IPS-NIHi11 (cell line): Measurements from ENCODE around the gene CALD1.

Experiments used
- DNase-seq: peaks from one replicate; pipeline ENCODE4 v3.0.0; 2012; ENCODE audit warnings: mixed read lengths, low spot score

CALD1 gene

GRCh38 chr7:134927076-134927475 is 147.6 kb downstream of the CALD1 start:
- DNase-seq: no peak

GRCh38 chr7:134927723-134928122 is 148.3 kb downstream of the CALD1 start:
- no peak for DNase-seq

- no peak for DNase-seq
These were observed 149.1 kb downstream of the CALD1 start for GRCh38 chr7:134928554-134928953.

GRCh38 chr7:134931487-134931886 is 152.1 kb downstream of the CALD1 start:
- no peak for DNase-seq

- no peak for DNase-seq
These were observed 153.4 kb downstream of the CALD1 start for GRCh38 chr7:134932707-134933370.

GRCh38 chr7:134933460-134934068 is 154.1 kb downstream of the CALD1 start:
- DNase-seq: no peak

DNA sequence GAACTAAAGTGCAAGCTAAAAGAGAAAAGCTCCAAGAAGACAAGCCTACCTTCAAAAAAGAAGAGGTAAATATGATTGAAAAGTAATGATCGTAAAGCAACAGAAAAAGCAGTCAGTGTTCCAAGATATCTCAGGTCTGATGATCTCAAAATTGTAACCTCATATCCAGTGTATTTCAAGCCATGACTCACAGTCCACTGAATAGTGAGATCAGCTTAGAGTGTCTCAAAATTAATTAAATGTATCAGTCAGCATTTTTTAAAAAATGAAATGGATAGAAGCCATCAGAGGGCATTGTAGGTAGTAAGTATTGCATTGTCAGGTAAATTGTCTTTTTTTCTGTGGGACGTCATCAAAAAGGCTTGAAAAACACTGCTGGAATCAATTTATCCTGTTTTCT is 156.3 kb downstream of the CALD1 start:
- DNase-seq: no peak

GRCh38 chr7:134936893-134937510 is 157.6 kb downstream of the CALD1 start:
- peak; percentile 32 for DNase-seq

DNA sequence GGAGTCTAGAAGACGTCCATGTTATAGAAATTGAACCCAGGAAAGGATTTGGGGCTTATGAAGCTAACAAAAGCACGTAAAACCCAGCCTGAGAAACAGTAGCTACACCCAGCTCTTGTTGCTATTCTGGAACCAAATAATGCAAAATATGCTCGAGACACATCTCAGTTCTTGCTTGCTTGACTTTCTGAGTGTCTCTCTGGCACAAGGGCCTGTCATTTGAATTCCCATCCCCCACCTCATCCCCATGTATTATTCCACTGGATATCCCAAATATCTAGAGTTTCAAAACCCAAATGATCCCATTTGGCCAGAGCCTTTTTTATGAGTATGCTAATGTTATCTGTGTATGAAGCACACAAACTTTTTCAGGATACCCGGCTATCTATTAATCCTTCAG is 158.7 kb downstream of the CALD1 start:
- no peak for DNase-seq

DNA sequence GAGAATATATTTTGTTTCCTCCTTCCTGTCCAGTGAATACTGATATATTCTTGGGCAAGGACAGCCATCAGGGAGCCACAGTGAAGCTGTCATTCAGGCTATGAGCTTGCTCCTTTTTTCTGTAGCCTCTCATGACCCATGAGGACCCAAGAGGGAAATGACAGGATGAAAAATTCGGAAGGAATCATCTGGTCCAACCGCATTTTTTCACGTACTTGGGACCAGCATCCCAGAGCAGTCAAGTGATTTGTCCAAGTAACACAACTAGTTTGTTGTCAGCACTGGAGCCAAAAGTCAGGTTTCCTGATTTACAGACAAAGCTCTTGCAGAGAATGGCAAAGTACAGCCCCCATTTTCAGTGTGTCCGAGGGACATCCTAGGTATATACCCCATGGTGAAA is 159.7 kb downstream of the CALD1 start:
- DNase-seq: no peak

GRCh38 chr7:134940729-134941128 is 161.3 kb downstream of the CALD1 start:
- DNase-seq: no peak

GRCh38 chr7:134941185-134941900 is 161.9 kb downstream of the CALD1 start:
- peak; percentile 48 for DNase-seq

GRCh38 chr7:134941952-134942351 is 162.5 kb downstream of the CALD1 start:
- DNase-seq: no peak

DNA sequence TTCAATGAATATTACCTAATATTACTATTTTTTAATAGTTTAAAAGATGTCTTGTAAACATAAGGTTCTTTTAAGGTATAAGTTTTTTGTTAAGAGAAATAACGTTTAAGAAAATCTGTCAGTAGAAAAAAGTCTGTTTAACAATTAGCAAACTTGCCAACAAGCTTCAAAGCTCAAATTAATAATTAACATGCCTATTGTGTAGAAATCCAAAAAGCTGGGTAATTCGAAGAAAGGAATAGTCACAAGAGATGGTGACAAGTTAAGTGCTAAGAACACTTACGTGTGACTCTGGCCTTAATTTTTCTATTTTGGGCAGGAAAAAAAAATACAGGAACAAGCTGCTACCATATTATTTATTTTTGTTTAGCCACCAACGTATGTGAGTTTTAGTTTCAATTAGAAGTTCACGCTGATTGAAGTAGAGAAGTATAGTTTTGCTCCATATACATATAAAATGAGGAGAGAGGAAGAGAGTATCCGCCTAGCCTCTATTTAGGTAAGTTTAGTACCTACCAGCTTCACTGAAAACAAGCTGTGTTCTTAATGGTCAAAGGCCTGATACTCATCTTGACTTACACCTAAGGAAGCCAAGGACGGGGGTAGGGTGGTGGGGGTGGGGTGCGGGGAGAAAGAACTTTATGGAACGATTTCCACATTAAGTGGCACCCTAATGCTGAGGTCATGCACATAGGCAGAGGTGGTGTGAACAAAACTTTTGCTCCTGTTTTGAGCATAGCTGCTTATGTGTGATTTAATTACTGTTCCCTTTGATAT is 163.4 kb downstream of the CALD1 start:
- DNase-seq: no peak

DNA sequence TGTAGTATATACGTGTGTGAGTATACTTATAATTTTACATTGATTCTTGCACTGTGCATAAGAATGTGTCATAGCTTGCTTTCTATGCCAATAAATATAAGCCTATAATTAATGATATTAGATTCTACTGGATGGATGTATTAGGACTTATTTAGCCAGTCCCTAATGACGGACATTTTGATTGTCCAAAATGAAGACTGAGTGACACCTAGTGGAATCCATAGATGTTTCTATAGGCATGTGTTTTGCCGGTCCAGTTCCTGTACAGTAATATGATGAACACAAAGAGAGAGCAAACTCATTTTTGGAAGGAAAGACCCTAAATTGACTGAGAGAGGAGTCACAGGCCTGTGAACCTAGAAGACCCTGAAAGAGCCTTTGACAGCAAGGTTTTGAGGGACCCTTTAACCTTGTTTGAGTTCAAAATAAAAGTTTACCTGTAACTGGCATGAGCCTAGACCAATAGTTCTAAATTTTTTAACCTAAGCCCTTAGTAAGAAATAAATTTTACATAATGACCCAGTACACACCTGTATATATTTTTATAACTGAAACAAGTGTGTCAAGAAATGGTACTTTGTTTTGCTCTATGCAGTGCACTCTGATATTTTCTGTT is 164.5 kb downstream of the CALD1 start:
- no peak for DNase-seq

- no peak for DNase-seq
These were observed 166.3 kb downstream of the CALD1 start for GRCh38 chr7:134945691-134946090.

DNA sequence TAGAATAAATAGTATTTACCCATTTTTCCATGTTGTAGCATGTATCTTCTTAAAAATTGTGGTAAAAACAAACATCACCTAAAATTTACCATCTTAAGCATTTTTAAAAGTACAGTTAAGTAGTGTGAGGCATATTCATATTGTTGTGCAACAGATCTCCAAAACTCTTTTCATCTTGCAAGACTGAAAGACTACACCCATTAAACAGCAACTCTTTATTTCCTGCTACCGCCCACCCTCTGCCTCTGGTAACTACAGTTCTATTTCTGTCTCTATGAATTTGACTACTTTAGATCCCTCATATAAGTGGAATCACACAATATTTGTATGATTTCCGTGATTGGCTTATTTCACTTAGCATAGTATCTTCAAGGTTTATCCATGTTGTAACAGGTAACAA is 166.8 kb downstream of the CALD1 start:
- DNase-seq: no peak

DNA sequence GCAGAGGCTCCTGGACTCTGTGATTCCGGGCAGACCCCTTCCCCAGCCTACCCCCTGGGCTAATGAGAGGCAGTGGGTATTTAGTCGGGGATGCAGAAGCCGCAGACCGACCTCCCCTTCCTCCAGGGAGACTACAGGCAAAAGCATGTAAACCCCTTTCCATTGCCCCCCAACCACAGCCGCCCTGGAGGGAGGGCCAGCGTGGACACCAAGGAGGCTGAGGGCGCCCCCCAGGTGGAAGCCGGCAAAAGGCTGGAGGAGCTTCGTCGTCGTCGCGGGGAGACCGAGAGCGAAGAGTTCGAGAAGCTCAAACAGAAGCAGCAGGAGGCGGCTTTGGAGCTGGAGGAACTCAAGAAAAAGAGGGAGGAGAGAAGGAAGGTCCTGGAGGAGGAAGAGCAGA is 167.9 kb downstream of the CALD1 start:
- no peak for DNase-seq

- DNase-seq: no peak
These were observed 168.4 kb downstream of the CALD1 start for GRCh38 chr7:134947831-134948230.

- no peak for DNase-seq
These were observed 168.8 kb downstream of the CALD1 start for GRCh38 chr7:134948246-134948645.

- no peak for DNase-seq
These were observed 169.3 kb downstream of the CALD1 start for GRCh38 chr7:134948736-134949135.

DNA sequence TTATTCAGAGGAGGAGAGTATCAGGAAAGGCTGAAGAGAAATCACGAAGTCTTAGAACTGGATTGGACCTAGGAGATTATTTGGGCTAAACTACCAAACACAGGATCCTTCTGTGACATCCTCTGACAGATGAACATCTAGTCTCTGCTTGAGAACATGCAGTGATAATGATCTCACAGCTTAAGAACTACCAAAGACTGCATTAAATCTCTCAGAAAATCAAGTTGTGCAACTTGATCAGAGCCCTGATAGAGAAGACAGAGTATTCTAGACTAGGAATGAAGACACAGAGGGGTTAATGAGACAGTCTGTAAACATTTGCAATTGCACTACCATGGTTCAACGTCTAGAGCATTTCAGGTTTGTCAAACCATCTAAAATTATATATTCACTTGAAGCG is 169.7 kb downstream of the CALD1 start:
- no peak for DNase-seq
